SKM-1 (cell line): Measurements from ENCODE around the gene GFRA4.

ENCODE experiments used
- DNase-seq: peaks from one replicate; lab custom pipeline; 2025; ENCODE audit not compliant: unreplicated experiment; lab: John Stamatoyannopoulos, UW

GFRA4 gene, protein sequence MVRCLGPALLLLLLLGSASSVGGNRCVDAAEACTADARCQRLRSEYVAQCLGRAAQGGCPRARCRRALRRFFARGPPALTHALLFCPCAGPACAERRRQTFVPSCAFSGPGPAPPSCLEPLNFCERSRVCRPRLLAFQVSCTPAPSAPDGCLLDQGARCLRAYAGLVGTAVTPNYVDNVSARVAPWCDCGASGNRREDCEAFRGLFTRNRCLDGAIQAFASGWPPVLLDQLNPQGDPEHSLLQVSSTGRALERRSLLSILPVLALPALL

GRCh38 chr20:3663031-3663701, at the start of gene GFRA4:
TSS of gene GFRA4 (minus strand) at chr20:3663399. CDS start at chr20:3663399, 0 bp downstream.
- DNase-seq, result no peak

- DNase-seq, result peak; percentile 36
Measured at GRCh38 chr20:3712279-3712873, 49.2 kb upstream of the GFRA4 start, which contains the start of gene SIGLEC1. TSS of gene SIGLEC1 (minus strand) at chr20:3712600. CDS start at chr20:3707128, 5,472 bp downstream.

GRCh38 chr20:3711484-3711941, 48.3 kb upstream of the GFRA4 start:
- no peak for DNase-seq

GRCh38 chr20:3710703-3711483, 47.7 kb upstream of the GFRA4 start:
- no peak for DNase-seq

DNA sequence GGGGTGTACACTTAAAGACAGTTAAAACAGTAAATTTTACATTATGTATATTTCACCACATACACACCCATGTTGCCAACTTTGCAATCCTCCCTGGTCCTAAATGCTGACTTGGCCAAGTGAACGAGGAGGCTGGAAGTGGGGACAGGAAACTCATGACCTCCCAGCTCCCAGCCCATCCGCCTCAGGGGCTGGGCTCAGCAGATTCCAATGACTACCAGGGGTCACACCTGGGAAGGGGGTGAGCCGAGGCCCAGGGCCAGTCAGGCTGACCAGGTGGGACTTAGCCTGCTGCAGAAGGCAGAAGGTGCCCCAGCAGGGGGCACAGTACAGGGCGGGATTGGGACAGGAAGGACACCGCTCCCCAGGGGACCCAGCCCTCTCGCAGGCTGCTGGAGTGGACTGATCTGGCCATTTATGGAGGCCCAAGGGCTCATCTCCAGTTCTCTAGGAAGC, 46.8 kb upstream of the GFRA4 start:
- DNase-seq, result no peak

- no peak for DNase-seq
Measured at GRCh38 chr20:3707508-3707899, 44.3 kb upstream of the GFRA4 start.

DNA sequence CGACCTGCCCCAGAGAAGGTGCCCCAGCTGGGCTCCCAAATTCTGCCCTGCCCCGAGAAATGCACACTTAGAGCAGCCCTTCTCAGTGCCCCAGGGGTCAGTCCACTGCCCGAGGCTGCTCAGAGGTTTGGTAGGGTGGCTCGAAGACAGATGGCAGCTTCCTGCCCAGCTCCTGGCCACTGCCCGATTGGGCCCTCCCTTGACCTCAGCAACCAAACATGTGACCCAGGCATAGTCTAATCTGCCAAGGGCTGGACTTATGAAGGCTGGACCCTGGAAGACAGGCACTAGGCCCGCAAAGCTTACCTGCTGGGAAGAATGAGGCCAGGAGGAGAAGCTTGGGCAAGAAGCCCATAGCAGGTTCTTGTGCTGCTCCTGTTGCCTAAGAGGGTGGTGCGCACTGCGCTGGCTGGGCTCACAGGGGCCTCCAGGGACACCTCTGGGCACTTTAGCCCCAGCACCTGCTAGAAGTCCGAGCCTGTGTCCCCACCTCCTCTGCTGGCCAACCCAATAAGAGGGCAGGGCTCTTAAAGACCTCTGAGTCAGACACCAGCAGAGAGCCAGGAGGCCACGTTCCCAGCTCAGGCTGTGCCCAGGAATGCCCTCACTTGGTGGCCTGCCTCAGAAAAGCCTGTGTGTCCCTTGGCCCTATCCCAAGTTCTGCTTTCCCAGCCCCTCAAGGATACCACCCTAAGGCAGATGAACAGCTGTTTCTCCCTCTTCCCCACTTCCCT, 43.7 kb upstream of the GFRA4 start:
- DNase-seq, result no peak

GRCh38 chr20:3705970-3706739, 43.0 kb upstream of the GFRA4 start:
- no peak for DNase-seq

DNA sequence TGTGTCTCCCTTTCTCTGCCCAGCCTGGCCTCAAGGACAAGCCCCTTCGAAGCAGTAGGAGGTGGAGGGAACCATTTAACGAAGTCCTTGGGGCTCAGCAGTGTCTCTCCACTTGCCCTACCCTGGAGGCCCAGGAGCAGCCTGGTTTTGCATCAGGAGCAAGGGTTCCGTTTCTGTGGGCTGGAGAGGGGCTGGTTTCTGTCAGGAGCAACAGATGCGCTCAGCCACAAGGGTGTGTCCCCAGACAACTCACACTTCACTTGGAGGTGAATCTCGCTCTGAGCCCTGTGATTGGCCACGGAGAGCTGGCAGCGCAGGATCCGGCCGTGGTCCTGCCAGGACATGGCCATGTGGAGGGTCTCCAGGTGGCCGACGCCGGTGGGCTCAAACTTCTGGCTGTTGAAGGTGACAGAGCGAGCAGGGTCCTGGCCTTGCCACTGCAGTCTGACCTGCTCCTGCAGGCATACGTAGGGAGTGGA, 42.3 kb upstream of the GFRA4 start:
- no peak for DNase-seq

DNA sequence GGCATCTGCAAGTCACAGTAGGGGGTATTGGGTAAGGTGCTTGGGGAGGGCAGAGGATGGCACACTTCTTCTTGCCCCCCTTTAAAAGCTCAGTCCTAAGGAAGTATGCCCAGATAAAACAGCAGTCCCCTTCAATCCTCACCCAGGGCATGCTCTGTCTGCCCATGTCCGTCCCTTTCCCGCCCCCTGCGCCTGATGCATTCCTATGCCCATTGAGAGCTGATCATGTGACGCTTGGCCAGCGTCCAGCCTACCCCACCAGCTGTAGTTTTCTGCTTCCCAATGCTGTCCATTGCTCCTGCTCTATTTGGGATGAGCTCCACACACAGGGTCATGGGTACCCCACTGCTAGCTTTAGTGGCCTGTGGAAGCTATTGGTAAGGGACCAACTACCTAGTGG, 40.9 kb upstream of the GFRA4 start:
- no peak for DNase-seq

DNA sequence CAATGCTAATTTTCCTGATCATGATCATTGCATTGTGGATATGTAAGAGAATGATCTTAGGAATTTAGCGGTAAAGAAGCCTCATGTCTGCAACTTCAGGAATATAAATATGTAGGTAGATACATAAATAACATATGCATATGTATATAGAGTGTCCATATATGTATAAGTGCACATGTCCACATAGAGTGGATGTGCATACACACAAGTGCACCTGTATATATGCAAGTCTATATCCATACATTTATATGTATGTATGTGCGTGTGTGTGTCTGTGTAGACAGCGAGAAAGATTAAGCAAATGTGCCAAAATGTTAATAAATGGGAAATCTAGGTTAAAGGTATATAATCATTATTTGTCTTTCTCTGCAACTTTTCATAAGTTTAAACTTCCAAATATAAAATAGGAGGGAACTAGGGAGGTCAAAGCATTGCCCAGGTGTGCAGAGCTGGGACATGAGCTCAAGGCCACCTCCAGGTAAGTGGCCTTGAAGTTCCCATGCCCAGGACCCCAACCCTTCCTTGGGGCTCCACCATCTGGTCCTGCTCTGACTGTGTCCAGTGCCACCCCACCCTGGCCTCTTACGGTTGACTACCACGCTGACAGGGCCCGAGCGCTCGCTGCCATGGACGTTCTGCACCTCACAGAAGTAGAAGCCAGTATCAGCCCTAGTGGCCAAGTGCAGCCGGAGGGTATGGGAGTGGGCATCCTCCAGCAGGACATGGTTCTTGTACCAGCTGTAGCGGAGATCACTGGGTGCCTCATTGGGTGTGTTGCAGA, 39.6 kb upstream of the GFRA4 start:
- DNase-seq, result no peak

- DNase-seq, result no peak
Measured at GRCh38 chr20:3701061-3701998, 38.1 kb upstream of the GFRA4 start.

GRCh38 chr20:3699037-3699436, 35.8 kb upstream of the GFRA4 start:
- no peak for DNase-seq

DNA sequence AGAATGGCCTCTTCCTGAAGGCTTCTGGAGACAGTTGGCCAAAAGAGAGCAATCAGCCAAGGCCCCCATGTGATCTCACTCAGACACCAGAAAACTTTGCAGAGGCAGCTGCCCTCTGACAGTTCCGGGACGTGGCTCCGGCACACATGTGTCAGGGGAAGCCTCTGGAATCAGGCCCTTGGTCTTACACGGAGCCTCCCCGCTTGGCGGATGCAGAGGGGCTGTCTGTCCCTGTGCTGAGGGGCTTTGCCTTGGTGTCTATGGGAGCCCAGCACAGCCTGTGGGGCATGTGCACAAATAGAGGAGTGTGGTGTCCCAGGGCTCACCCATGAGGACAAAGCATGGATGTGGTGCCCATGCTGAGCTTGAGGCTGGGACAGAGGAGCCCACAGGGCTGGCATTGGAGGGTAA, 35.4 kb upstream of the GFRA4 start:
- no peak for DNase-seq

GRCh38 chr20:3697588-3698305, 34.5 kb upstream of the GFRA4 start:
- no peak for DNase-seq

- no peak for DNase-seq
Measured at GRCh38 chr20:3696745-3697587, 33.8 kb upstream of the GFRA4 start.
